ENCODE measurements around the gene CACNA1I.

The CACNA1I gene

GRCh38 chr22:39597236-39597869 is 26.8 kb downstream of the CACNA1I start:
- no peak for DNase-seq (ENCODE audit: low spot score)

GRCh38 chr22:39598017-39598965 is 27.7 kb downstream of the CACNA1I start:
- DNase-seq (ENCODE audit: low spot score), result no peak

GRCh38 chr22:39600491-39601179 is 30.1 kb downstream of the CACNA1I start:
- no peak for DNase-seq (ENCODE audit: low spot score)

- no peak for DNase-seq (ENCODE audit: low spot score)
Observed at GRCh38 chr22:39601180-39601535, 30.6 kb downstream of the CACNA1I start.

GRCh38 chr22:39603345-39603744 is 32.8 kb downstream of the CACNA1I start:
- DNase-seq (ENCODE audit: low spot score), result no peak

GRCh38 chr22:39610246-39610645 is 39.7 kb downstream of the CACNA1I start:
- DNase-seq (ENCODE audit: low spot score), result no peak

GRCh38 chr22:39610766-39611165 is 40.2 kb downstream of the CACNA1I start:
- no peak for DNase-seq (ENCODE audit: low spot score)

- no peak for DNase-seq (ENCODE audit: low spot score)
Observed at GRCh38 chr22:39611360-39611759, 40.8 kb downstream of the CACNA1I start.

GRCh38 chr22:39612811-39613548 is 42.4 kb downstream of the CACNA1I start:
- no peak for DNase-seq (ENCODE audit: low spot score)

GRCh38 chr22:39613549-39613921 is 43.0 kb downstream of the CACNA1I start:
- no peak for DNase-seq (ENCODE audit: low spot score)

GRCh38 chr22:39614442-39614841 is 43.9 kb downstream of the CACNA1I start:
- no peak for DNase-seq (ENCODE audit: low spot score)

- no peak for DNase-seq (ENCODE audit: low spot score)
Observed at GRCh38 chr22:39616051-39616450, 45.5 kb downstream of the CACNA1I start.

GRCh38 chr22:39616781-39617180 is 46.2 kb downstream of the CACNA1I start:
- no peak for DNase-seq (ENCODE audit: low spot score)

- DNase-seq (ENCODE audit: low spot score), result no peak
Observed at GRCh38 chr22:39617342-39617741, 46.8 kb downstream of the CACNA1I start.

GRCh38 chr22:39617970-39618757 is 47.6 kb downstream of the CACNA1I start:
- no peak for DNase-seq (ENCODE audit: low spot score)

GRCh38 chr22:39618996-39619530 is 48.5 kb downstream of the CACNA1I start:
- DNase-seq (ENCODE audit: low spot score), result no peak

- no peak for DNase-seq (ENCODE audit: low spot score)
Observed at GRCh38 chr22:39620924-39621690, 50.6 kb downstream of the CACNA1I start.

- DNase-seq (ENCODE audit: low spot score), result no peak
Observed at GRCh38 chr22:39621826-39622225, 51.3 kb downstream of the CACNA1I start.

- DNase-seq (ENCODE audit: low spot score), result peak; percentile 15
Observed at GRCh38 chr22:39622881-39623367, 52.4 kb downstream of the CACNA1I start.

Data from kidney capillary endothelial cell (primary cell).